Right cardiac atrium (tissue), 5 donors: Measurements from ENCODE around the gene MRPL21. TPM values are rescaled to one million over a fixed set of nuclear protein-coding genes. Genes with fewer than 3 reads are reported as not detected.

Experiments used
- ATAC-seq, 2 donors: fragments of 200-7000 bp; cut with Tn5 transposase; one replicate each; pipeline versions ENCODE4 v1.8.0 to v1.9.1; 2020; ENCODE audit warnings: moderate library complexity in 2 of 2, mild to moderate bottlenecking in 1 of 2
- DNase-seq, 3 donors: peaks; one replicate each; pipeline ENCODE4 v3.0.0-alpha.2; 2020
- H3K27ac ChIP-seq: one replicate; pipeline ENCODE4 v1.5.1; 2013; ENCODE audit warnings: mild to moderate bottlenecking, low read length, control low read depth, moderate library complexity
- H3K27me3 ChIP-seq: one replicate; pipeline ENCODE4 v1.6.1; 2013; ENCODE audit not compliant: control insufficient read depth, insufficient read depth
- H3K4me1 ChIP-seq: one replicate; pipeline ENCODE4 v1.6.1; 2013; ENCODE audit warnings: low read length; ENCODE audit not compliant: control insufficient read depth, insufficient read depth
- H3K4me3 ChIP-seq: one replicate; pipeline ENCODE4 v1.5.1; 2013; ENCODE audit warnings: low read length, control low read depth
- H3K9me3 ChIP-seq: one replicate; pipeline ENCODE4 v1.6.1; 2013; ENCODE audit warnings: low read length; ENCODE audit not compliant: control insufficient read depth
- WGBS: extraction: QIAGEN DNeasy Blood & Tissue Kit; methylation state at CpG from one replicate; pipeline ENCODE4 v1.1.7; 2013; 5-methylcytosine and 5-hydroxymethylcytosine counted together
- intact Hi-C, 4 donors: fragments of 100-400 bp; cut with DNase I; formaldehyde crosslinking; loops; one replicate each; pipeline versions ENCODE4 v1.11.0 to v1.14.0; 2022 to 2023
- long read RNA-seq, 4 donors: library from polyadenylated mRNA; unstranded; transcript quantifications; one replicate each; pipeline ENCODE4 v2.0.0, GENCODE V29; 2020 to 2021
- polyA plus RNA-seq: library from polyadenylated mRNA; stranded (reverse); fragments of 200-250 nt; gene quantifications from one replicate; pipeline ENCODE4 v1.2.3, GENCODE V29; 2013
- total RNA-seq, 4 donors: library from RNA; stranded (reverse); fragmentation: NEBNext Ultra II Directional; extraction: Animal tissue kit (Norgen Biotek cat#: 25700); gene quantifications; one replicate each; pipeline ENCODE4 v1.2.1, GENCODE V29; 2021
- donor health status: healthy with polysubstance abuse.
- donor health status: DM: no; HTN: yes; CAD: no.
- donor health status: DM: no; HTN: no; CAD: no.
- donor health status: DM: no; HTN: yes; CAD: no; lungs with severe emphysema.
- donor health status: DM: yes; HTN: yes; CAD: no.

Gene MRPL21
- total RNA-seq = 10 to 100 TPM; 57.3 to 85.5 (median 80.0) TPM
- 144 TPM for polyA plus RNA-seq
- long read RNA-seq, donor 1, transcript MRPL21-201 (7 exons, 683 nt) = major isoform, 47 of 52 reads
- long read RNA-seq, donor 1, partial matches to known transcripts = 3 of 52 reads
- long read RNA-seq, donor 1, other reads (novel, unspliced or antisense) = 1 of 52 reads
- long read RNA-seq, donor 2, transcript MRPL21-201 (7 exons, 683 nt) = major isoform, 54 of 65 reads
- long read RNA-seq, donor 2, transcript MRPL21-202 (7 exons, 662 nt) = minor isoform, 5 of 65 reads
- long read RNA-seq, donor 2, partial matches to known transcripts = 3 of 65 reads
- long read RNA-seq, donor 2, other reads (novel, unspliced or antisense) = 3 of 65 reads
- long read RNA-seq, donor 3, transcript MRPL21-202 (7 exons, 662 nt) = minor isoform, 5 of 23 reads
- long read RNA-seq, donor 3, transcript MRPL21-201 (7 exons, 683 nt) = major isoform, 14 of 23 reads
- long read RNA-seq, donor 3, partial matches to known transcripts = 2 of 23 reads
- long read RNA-seq, donor 3, other reads (novel, unspliced or antisense) = 2 of 23 reads
- long read RNA-seq, donor 4, transcript MRPL21-201 (7 exons, 683 nt) = major isoform, 22 of 24 reads
- long read RNA-seq, donor 4, partial matches to known transcripts = 1 of 24 reads
- long read RNA-seq, donor 4, other reads (novel, unspliced or antisense) = 1 of 24 reads

DNA sequence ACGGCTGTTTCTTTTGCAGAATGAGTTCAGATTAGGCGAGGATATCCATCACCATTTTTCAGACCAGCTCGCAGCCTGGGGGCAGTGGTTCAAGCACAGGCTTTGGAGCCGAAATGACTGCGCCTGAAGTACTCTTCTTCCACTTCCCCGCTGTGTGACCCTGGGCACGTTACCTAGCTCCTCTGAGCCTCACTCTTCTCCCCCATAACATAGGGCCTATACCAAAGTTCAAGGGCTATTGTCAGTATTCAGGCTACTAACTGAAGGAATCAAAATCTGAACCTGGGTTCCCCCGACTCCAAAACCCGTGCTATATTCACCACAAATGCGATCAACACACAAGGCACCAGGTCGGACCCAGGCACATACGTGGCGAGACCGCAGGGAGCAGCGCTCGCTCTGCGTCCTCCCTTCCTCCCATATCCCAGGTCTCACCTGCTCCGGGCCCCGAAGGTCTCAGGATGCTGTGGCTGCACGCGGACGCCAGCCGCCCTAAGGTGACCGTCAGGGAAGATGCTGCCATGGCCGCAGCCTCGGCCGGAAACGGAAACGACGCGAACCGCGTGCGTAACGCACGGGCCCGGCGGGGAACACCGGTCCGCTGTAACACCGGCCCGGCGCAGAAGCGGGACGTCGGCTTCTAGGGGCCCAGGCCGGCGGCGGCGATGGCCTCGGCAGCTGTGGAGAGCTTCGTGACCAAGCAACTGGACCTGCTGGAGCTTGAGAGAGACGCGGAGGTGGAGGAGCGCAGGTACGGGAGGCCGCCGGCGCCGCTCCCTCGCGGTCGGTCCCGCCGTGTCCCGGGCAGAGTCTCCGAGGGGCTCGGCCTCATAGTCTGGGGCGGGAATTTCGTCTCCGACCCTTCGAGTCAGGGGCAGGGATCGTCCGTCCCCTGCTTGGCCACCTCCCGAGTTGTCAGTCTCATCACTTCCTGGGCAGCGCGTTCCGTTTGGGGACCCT lies at the start of gene MRPL21, which contains the start of gene IGHMBP2:
Gene MRPL21 (minus strand): TSS at position 545 of the 960 bp plus-strand sequence. CDS start 22 bp downstream, at position 523.
Gene IGHMBP2 (plus strand): TSS at position 604 of the 960 bp plus-strand sequence. CDS start 62 bp downstream, at position 666.
- DNase-seq (peak; percentile 85 to 94 (median 93)), ATAC-seq (peak; percentile 97 to 98)
- peaks cover 3% of the 10 kb centered on the region for H3K4me1 ChIP-seq
- peak within 1 kb of the TSS; percentile 92 for H3K4me3 ChIP-seq
- under 1% methylated on average over 78 of the region's 78 CpGs for WGBS
- H3K9me3 ChIP-seq = no peaks in the 10 kb centered on the region
- no peaks in the 10 kb centered on the region for H3K27me3 ChIP-seq
- H3K27ac ChIP-seq = peak within 1 kb of the TSS; percentile 77
- intact Hi-C loops = loop anchor here in 3 of 4 donors (10.0 kb wide), 2 partner anchors 141 to 181 kb away; partner anchors contain the start of gene TPCN2 (in 2 of the 3)

DNA sequence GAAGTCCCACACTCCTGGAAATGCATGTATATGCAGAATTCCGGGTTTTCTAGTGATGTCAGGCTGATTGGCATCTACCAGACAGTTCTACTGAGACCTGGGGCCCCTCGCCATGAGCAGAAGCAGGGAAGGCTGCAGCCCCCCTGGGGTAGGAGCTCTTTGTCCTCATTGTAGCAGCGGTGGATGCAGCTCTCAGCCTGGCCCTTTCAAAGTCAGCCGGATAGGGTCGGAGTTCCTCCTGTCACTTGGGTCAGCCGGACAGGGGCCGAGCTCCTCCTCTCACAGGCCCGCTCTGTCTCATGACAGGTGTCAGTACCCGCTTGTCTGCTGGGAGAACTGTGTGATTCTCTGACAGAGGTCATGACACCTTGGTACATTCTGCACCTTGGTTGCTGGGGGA lies 47.1 kb upstream of the MRPL21 start:
- ATAC-seq (no peak), DNase-seq (peak in 2 of 3 donors; percentile 30)
- Histone ChIP-seq H3K4me3 (no peak overlapping the region), H3K4me1 (no peaks in the 10 kb centered on the region), H3K27me3 (no peaks in the 10 kb centered on the region), H3K27ac (no peak overlapping the region), H3K9me3 (no peaks in the 10 kb centered on the region)
- WGBS = 76% methylated on average over 9 of the region's 9 CpGs
- intact Hi-C loops = no loop called here

DNA sequence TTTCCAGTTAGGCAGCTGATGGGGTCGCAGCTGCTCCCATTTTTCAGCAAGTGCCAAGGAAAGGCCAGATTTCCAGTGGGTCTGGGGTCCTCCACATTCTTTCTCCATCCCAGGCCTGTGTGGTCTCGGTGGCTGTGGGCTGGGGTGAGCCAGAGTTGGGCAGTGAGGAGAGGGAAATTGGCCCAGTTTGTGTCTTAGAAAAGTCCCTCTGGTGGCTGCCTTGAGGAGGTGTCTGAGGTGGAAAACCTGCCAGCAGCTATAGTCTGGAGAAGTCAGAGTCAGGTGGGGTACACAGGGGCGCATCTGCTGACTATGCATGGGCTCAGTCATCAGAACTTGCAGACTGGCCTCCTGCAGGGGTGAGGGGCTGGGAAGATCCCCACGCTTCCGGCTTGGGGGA lies 46.6 kb upstream of the MRPL21 start:
- Histone ChIP-seq H3K27me3 (no peaks in the 10 kb centered on the region), H3K4me3 (no peak overlapping the region), H3K9me3 (no peaks in the 10 kb centered on the region), H3K4me1 (no peaks in the 10 kb centered on the region), H3K27ac (no peak overlapping the region)
- DNase-seq (peak in 2 of 3 donors; percentile 11 to 18), ATAC-seq (no peak)
- 78% methylated on average over 5 of the region's 5 CpGs for WGBS
- intact Hi-C loops = no loop called here

DNA sequence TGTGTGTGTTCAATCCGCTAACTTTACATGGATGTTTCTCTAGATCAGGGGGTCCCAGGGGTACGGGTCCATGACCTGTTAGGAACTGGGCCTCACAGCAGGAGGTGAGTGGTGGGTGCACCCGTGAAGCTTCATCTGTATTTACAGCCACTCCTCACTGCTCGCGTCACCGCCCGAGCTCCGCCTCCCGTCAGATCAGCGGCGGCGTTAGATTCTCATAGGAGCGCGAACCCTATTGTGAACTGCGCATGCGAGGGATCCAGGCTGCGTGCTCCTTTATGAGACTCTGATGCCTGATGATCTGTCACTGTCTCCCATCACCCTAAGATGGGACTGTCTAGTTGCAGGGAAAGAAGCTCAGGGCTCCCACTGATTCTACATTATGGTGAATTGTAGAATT lies 45.3 kb upstream of the MRPL21 start:
- Histone ChIP-seq H3K27me3 (no peaks in the 10 kb centered on the region), H3K4me3 (no peak overlapping the region), H3K4me1 (no peaks in the 10 kb centered on the region), H3K27ac (no peak overlapping the region), H3K9me3 (no peaks in the 10 kb centered on the region)
- DNase-seq (no peak), ATAC-seq (no peak)
- WGBS = 91% methylated on average over 17 of the region's 17 CpGs
- intact Hi-C loops = loop anchor here in 1 of 4 donors (10.0 kb wide), 1 partner anchor 66 kb away; the partner anchor contains the start of gene MRGPRF

DNA sequence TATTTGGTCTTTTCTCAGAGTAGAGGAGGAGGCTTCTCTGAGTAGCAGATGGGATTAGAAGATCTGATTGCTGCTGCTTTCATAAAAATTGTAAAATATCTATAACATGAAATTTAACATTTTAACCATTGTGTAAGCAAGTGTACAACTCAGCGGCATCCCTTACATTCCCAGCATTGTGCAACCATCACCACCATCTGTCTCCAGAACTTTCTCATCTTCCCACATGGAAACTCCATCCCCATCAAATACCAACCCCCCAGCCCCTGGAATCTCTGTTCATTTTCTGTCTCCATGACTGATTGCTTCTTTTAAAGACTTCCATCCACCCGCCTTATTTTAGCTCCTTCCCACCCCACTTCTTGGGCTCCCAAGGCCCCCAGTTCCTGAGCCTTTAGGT lies 44.9 kb upstream of the MRPL21 start:
- DNase-seq (no peak), ATAC-seq (no peak)
- Histone ChIP-seq H3K9me3 (no peaks in the 10 kb centered on the region), H3K4me3 (no peak overlapping the region), H3K4me1 (no peaks in the 10 kb centered on the region), H3K27ac (no peak overlapping the region), H3K27me3 (no peaks in the 10 kb centered on the region)
- WGBS = 70% methylated on average over 2 of the region's 2 CpGs
- intact Hi-C loops = loop anchor here in 1 of 4 donors (10.0 kb wide), 1 partner anchor 66 kb away; the partner anchor contains the start of gene MRGPRF

DNA sequence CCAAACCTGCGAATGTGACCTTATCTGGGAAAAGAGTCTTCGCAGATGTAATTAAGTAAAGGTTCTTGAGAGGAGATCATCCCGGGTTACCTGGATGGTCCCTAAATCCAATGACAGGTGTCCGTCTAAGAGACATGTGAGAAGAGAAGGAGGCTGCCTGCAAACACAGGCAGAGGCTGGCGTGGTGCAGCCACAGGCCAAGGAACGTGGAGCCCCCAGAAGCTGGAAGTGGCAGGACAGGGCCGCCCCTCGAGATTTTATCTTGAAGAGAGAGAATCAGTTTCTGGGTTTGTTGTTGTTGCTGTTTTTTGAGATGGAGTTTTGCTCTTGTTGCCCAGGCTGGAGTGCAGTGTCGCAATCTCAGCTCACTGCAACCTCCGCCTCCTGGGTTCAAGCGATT lies 43.5 kb upstream of the MRPL21 start:
- DNase-seq = no peak
- ATAC-seq = no peak
- no peak overlapping the region for H3K4me3 ChIP-seq
- no peak overlapping the region for H3K27ac ChIP-seq
- H3K4me1 ChIP-seq = no peaks in the 10 kb centered on the region
- H3K27me3 ChIP-seq = no peaks in the 10 kb centered on the region
- no peaks in the 10 kb centered on the region for H3K9me3 ChIP-seq
- WGBS = 75% methylated on average over 11 of the region's 11 CpGs
- intact Hi-C loops = loop anchor here in 1 of 4 donors (10.0 kb wide), 1 partner anchor 68 kb away; the partner anchor contains the start of gene MRGPRF

DNA sequence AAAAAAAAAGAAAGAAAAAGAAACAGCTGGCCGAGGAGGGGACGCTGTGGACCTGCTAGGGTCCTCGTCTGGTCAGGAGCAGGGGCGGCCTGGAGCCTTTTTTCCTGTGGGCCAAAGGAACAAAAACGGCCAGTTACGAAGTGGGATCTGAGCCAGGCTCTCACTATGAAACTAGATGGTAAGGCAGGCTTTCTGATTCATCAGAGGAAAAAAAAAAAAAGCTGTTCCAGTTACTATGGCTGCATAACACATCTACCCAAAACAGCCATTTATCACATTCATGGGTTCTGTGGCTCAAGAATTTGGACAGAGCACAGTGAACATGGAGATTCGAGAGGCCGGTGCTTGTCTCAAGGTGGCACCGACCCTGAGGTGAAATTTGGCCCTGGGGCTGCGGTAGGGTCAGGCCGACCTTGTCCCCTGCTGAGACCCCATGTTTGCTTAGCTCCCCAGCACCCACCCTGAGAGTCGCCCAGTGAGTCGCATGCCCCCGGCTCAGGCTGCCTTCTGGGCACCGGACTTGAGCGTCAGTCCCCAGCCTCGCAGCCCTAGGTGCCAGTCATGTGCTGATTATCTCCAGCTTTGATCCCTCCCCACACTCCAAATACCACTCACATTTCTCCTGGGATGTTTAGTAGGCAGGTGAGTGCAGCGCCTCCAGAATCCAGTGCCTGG lies 42.9 kb upstream of the MRPL21 start:
- Histone ChIP-seq H3K27me3 (no peaks in the 10 kb centered on the region), H3K9me3 (no peaks in the 10 kb centered on the region), H3K4me3 (no peak overlapping the region), H3K27ac (no peak overlapping the region), H3K4me1 (no peaks in the 10 kb centered on the region)
- DNase-seq (peak in 1 of 3 donors; percentile 47), ATAC-seq (peak; percentile 64 to 86)
- 43% methylated on average over 18 of the region's 18 CpGs for WGBS
- intact Hi-C loops = loop anchor here in 1 of 4 donors (10.0 kb wide), 1 partner anchor 68 kb away; the partner anchor contains the start of gene MRGPRF

DNA sequence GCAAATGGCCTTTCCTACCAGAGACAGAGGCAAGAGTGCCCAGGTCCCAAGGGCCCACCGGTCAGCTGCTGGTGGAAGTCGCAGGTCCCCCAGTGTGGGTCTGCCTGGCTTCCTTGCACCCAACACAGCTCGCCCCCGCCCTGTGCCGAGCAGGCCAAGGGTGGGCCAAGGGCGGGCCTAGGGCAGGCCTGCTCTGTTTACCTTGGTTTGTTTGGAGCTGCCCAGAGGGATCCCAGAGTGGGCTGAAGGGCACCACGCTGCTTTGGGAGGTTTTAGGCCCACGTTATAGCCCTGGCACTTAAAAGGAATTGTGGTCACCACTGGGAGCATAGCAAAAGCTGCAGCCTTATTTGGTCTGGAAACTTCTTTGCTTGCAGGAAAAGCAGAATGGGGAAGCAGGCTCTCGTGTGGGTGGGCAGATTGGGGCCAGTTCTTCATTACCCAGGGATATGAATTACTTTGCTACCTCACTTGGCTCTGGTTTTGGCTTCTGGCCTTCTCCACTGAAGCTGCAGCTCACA lies 39.2 kb upstream of the MRPL21 start:
- ATAC-seq (peak; percentile 30 to 53), DNase-seq (peak in 1 of 3 donors; percentile 42)

DNA sequence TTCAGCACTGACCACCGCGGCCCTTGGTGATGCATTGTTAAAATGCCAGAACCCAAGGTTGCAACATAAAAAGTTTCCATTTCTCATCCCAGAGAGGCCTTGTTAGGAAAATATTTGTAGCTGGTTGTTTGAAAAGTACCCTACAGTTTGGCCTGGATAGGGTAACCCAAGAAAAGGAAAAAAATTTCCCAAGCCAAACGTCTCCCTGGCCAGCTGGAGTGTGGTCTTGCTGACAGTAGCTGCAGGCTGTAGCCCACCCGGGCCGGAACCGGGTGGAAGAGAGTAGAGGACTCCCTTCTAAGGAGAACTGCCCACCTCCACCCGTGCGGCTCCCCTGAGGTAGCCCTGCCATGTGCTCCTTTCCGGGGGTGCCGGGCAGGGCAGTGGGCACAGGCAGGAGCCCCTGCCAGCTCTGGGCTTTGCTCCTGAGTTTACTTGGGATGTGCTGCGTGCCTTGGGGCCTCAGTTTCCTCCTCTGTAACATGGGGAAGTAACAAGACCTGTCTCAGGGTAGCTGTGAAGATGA lies 38.5 kb upstream of the MRPL21 start:
- WGBS = 73% methylated on average over 11 of the region's 11 CpGs
- no peaks in the 10 kb centered on the region for H3K9me3 ChIP-seq
- H3K4me1 ChIP-seq = no peaks in the 10 kb centered on the region
- ATAC-seq (no peak), DNase-seq (peak in 1 of 3 donors; percentile 33)
- H3K27ac ChIP-seq = no peak overlapping the region
- H3K27me3 ChIP-seq = no peaks in the 10 kb centered on the region
- intact Hi-C loops = loop anchor here in 1 of 4 donors (10.0 kb wide), 1 partner anchor 73 kb away; the partner anchor contains the start of gene MRGPRF
- no peak overlapping the region for H3K4me3 ChIP-seq

More for the DNA sequence above, 39.2 kb upstream of the MRPL21 start:
- Histone ChIP-seq H3K4me3 (no peak overlapping the region), H3K9me3 (no peaks in the 10 kb centered on the region), H3K4me1 (no peaks in the 10 kb centered on the region), H3K27ac (no peak overlapping the region), H3K27me3 (no peaks in the 10 kb centered on the region)
- WGBS = 67% methylated on average over 9 of the region's 9 CpGs
- intact Hi-C loops = loop anchor here in 1 of 4 donors (10.0 kb wide), 1 partner anchor 72 kb away; the partner anchor contains the start of gene MRGPRF
